GM12873 (cell line): ENCODE data around the gene TOX2.

Experiments used
- CTCF ChIP-seq: IDR thresholded peaks from 2 replicates; pipeline ENCODE4 v1.5.1; 2012; ENCODE audit warnings: low read depth, mild to moderate bottlenecking, moderate library complexity, low read length, control low read depth; ENCODE audit not compliant: insufficient read depth; ENCODE audit errors: missing control alignments

TOX2 gene

GRCh38 chr20:44110816-44111568 is 196.3 kb downstream of the TOX2 start:
- no peak for TF ChIP-seq CTCF

DNA sequence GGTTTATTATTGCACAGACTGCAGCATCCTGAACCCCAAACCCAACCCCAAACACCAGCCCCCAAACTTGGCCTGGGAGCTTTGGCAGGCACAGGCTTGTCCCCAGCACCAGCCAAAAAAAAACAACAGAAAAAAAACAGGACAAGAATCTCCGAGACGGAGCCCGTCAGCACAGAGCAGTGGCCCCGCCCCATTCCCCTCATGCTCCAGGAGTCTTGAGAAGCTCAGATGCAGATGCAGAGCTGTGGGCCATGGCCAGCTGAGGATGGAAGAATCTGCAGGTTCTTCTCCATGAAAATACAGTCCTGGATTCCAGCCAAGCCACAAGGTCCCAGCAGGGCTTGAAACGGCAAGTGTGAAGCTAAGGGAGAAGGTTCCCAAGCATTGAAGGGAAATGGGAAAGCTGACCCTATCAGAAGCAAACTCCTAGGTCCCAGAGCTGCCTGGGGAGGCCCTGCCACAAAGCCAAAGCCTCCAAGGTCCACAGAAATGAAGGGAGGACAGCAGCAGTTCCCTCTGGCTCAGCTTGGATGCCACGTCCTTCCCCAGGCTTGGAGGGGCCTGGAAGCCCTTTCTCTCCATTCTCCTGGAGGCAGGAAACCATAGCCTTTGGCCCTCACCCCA is 197.2 kb downstream of the TOX2 start:
- TF ChIP-seq CTCF: no peak

DNA sequence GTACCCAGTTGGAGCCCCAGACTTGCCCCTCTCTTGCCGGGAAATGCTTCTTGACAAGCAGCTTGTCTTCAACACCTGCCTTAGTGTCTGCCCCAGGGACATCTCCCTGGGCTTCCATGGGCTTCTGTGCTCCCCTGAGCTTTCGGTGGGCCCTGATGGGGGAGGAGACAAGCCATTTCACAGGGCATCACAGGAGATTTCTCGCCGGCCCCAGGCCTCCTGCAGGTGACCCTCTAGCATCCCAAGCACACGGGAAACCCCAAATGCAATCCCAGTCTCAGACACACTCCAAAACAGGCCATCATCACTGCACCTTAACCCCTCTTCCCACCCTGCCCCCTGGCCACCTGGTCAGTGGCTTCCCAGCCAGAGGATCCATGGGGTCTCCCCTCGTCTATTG is 197.8 kb downstream of the TOX2 start:
- TF ChIP-seq CTCF: no peak

DNA sequence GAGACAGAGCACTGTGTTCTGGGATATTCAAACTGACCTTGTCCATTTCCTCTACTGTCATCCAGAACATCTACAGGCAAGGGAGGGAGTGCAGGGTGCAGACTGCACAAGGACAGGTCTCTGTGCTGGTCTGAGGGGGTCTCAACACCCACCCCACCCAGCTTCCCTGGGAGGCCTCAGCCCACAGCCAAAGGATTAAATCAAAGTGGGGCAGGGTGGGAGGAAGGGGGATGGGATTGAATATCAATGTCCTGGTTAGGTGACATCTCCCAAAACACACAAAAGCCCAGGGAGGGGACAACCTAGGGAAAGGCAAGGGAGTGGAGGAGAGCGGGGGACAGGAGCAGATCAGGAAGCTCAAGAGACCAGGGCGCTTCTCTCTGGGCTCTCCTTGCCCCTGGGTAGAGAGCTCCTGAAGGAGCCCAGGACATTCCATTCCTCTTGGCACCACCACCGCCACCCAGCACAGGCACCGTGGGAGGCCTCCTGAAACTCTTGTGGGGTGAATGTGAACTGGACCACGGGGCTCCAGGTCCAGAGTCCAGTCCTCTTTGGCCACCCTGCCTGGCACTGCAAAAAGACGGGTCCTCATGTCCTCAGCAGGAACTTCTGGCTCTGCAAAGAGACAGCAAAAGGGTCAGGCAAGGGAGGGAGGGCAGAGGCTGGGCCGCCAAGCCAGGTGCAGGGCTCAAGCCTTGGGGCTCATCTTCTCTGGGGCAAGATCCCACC is 198.4 kb downstream of the TOX2 start:
- no peak for TF ChIP-seq CTCF

DNA sequence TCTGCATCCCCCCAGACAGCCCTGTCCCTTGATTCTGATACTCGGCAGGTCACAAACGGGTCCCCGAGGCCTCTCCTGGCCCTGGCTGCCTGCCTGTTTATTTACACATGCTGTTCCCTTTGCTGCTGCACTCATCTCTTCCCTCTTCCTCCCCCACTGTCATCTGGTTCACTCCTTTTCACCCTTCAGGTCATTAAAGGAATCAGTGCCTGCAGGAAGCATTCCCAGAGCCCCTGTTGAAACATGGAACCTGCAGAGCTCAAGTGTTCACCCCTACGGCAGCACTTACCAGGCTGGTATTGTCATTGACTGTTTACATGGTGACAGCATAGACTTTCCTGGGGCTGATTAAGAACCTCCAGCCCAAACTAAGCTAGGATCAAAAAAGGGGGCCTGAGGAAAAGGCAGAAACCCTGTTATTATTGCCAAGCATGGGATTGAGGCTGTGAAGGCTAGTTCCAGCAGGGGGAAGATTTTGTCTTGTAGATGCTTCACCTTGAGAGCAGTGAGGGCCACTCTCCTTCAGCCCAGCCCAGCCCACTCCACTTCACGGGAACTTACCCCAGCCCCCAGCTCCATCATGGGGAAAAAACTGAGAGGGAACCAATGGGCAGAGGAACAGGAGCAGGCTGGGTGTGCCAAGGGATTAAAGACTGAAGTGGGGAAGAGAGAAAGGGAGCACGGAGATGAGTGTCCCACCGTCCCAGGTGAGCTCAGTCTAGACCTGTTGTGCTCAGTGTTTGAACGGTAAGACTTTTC is 199.1 kb downstream of the TOX2 start:
- no peak for TF ChIP-seq CTCF

DNA sequence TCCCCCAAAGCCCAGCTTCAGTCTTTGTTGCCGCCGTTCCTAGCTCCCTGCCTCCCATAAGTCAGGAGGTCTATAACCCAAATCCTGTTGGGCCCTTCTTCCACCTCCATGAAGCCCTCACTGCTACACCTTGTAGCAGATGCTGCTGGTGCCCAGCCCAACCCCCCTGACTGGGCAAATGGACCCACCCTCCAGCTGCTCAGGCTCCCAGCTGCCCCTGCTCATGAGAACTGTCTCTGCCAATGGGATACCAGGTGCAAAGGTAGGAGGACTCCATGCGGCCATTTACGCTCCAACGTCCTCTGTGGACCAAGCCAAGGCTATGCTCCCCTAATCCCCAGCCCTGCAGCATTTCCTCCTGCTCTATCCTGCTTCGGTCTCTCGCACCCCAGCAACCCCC is 200.5 kb downstream of the TOX2 start:
- no peak for TF ChIP-seq CTCF
